ENCODE data around the gene MALSU1.
"Not testable (repeated sequence)": the region's sequence is repeated elsewhere in the genome, so short reads cannot be mapped to it uniquely, and the experiment has no call there.

Gene MALSU1

GRCh38 chr7:23291957-23292560, 7.1 kb upstream of the MALSU1 start:
- Histone ChIP-seq H3K9me3 (ENCODE audit: control insufficient read depth, low read length) (no peaks in the 10 kb centered on the region), H3K9ac (ENCODE audit: low read length) (no peak overlapping the region)

GRCh38 chr7:23292623-23293022, 6.5 kb upstream of the MALSU1 start:
- Histone ChIP-seq H3K9me3 (ENCODE audit: control insufficient read depth, low read length) (no peaks in the 10 kb centered on the region), H3K4me1 (ENCODE audit: control insufficient read depth, insufficient read depth, low read length) (peaks cover 3% of the 10 kb centered on the region), H3K36me3 (ENCODE audit: control insufficient read depth, insufficient read depth, low read length) (no peaks in the 10 kb centered on the region), H3K27me3 (ENCODE audit: control insufficient read depth, insufficient read depth, low read length) (no peaks in the 10 kb centered on the region), H3K4me3 (ENCODE audit: low read length) (no peak overlapping the region), H3K9ac (ENCODE audit: low read length) (no peak overlapping the region)

More at GRCh38 chr7:23291957-23292560, 7.1 kb upstream of the MALSU1 start:
- Histone ChIP-seq H3K4me3 (ENCODE audit: low read length) (no peak overlapping the region), H3K27me3 (ENCODE audit: control insufficient read depth, insufficient read depth, low read length) (no peaks in the 10 kb centered on the region), H3K36me3 (ENCODE audit: control insufficient read depth, insufficient read depth, low read length) (no peaks in the 10 kb centered on the region), H3K4me1 (ENCODE audit: control insufficient read depth, insufficient read depth, low read length) (peaks cover 3% of the 10 kb centered on the region)

- Histone ChIP-seq H3K4me1 (ENCODE audit: control insufficient read depth, insufficient read depth, low read length) (peaks cover 3% of the 10 kb centered on the region), H3K9me3 (ENCODE audit: control insufficient read depth, low read length) (no peaks in the 10 kb centered on the region), H3K27me3 (ENCODE audit: control insufficient read depth, insufficient read depth, low read length) (no peaks in the 10 kb centered on the region), H3K9ac (ENCODE audit: low read length) (no peak overlapping the region), H3K36me3 (ENCODE audit: control insufficient read depth, insufficient read depth, low read length) (no peaks in the 10 kb centered on the region), H3K4me3 (ENCODE audit: low read length) (no peak overlapping the region)
Measured at GRCh38 chr7:23293500-23294073, 5.6 kb upstream of the MALSU1 start.

GRCh38 chr7:23294549-23295400, 4.4 kb upstream of the MALSU1 start:
- Histone ChIP-seq H3K9ac (ENCODE audit: low read length) (no peak overlapping the region), H3K36me3 (ENCODE audit: control insufficient read depth, insufficient read depth, low read length) (no peaks in the 10 kb centered on the region), H3K9me3 (ENCODE audit: control insufficient read depth, low read length) (no peaks in the 10 kb centered on the region), H3K4me3 (ENCODE audit: low read length) (no peak overlapping the region), H3K27me3 (ENCODE audit: control insufficient read depth, insufficient read depth, low read length) (no peaks in the 10 kb centered on the region), H3K4me1 (ENCODE audit: control insufficient read depth, insufficient read depth, low read length) (peaks cover 5% of the 10 kb centered on the region)

GRCh38 chr7:23295401-23295697, 3.8 kb upstream of the MALSU1 start:
- no peak overlapping the region for H3K4me3 ChIP-seq (ENCODE audit: low read length)
- no peaks in the 10 kb centered on the region for H3K27me3 ChIP-seq (ENCODE audit: control insufficient read depth, insufficient read depth, low read length)
- H3K9me3 ChIP-seq (ENCODE audit: control insufficient read depth, low read length), result no peaks in the 10 kb centered on the region
- H3K36me3 ChIP-seq (ENCODE audit: control insufficient read depth, insufficient read depth, low read length), result no peaks in the 10 kb centered on the region
- H3K9ac ChIP-seq (ENCODE audit: low read length), result no peak overlapping the region
- peaks cover 11% of the 10 kb centered on the region for H3K4me1 ChIP-seq (ENCODE audit: control insufficient read depth, insufficient read depth, low read length)

- Histone ChIP-seq H3K27me3 (ENCODE audit: control insufficient read depth, insufficient read depth, low read length) (no peaks in the 10 kb centered on the region), H3K4me1 (ENCODE audit: control insufficient read depth, insufficient read depth, low read length) (peaks cover 16% of the 10 kb centered on the region), H3K36me3 (ENCODE audit: control insufficient read depth, insufficient read depth, low read length) (no peaks in the 10 kb centered on the region), H3K9ac (ENCODE audit: low read length) (no peak overlapping the region), H3K4me3 (ENCODE audit: low read length) (peak overlapping the region; percentile 78), H3K9me3 (ENCODE audit: control insufficient read depth, low read length) (no peaks in the 10 kb centered on the region)
Measured at GRCh38 chr7:23298141-23298881, 828 bp upstream of the MALSU1 start.

- no peaks in the 10 kb centered on the region for H3K27me3 ChIP-seq (ENCODE audit: control insufficient read depth, insufficient read depth, low read length)
- no peaks in the 10 kb centered on the region for H3K36me3 ChIP-seq (ENCODE audit: control insufficient read depth, insufficient read depth, low read length)
- H3K9ac ChIP-seq (ENCODE audit: low read length), result peak overlapping the region; percentile 91
- peak overlapping the region; percentile 78 for H3K4me3 ChIP-seq (ENCODE audit: low read length)
- no peaks in the 10 kb centered on the region for H3K9me3 ChIP-seq (ENCODE audit: control insufficient read depth, low read length)
- H3K4me1 ChIP-seq (ENCODE audit: control insufficient read depth, insufficient read depth, low read length), result peaks cover 12% of the 10 kb centered on the region
Measured at GRCh38 chr7:23299770-23300300, 696 bp downstream of the MALSU1 start.

- no peak overlapping the region for H3K9ac ChIP-seq (ENCODE audit: low read length)
- H3K36me3 ChIP-seq (ENCODE audit: control insufficient read depth, insufficient read depth, low read length), result no peaks in the 10 kb centered on the region
- H3K4me1 ChIP-seq (ENCODE audit: control insufficient read depth, insufficient read depth, low read length), result no peaks in the 10 kb centered on the region
- H3K4me3 ChIP-seq (ENCODE audit: low read length), result no peak overlapping the region
- H3K27me3 ChIP-seq (ENCODE audit: control insufficient read depth, insufficient read depth, low read length), result no peaks in the 10 kb centered on the region
- H3K9me3 ChIP-seq (ENCODE audit: control insufficient read depth, low read length), result no peaks in the 10 kb centered on the region
Measured at GRCh38 chr7:23306936-23307521, 7.9 kb downstream of the MALSU1 start.

GRCh38 chr7:23308754-23309153, 9.6 kb downstream of the MALSU1 start:
- no peaks in the 10 kb centered on the region for H3K4me1 ChIP-seq (ENCODE audit: control insufficient read depth, insufficient read depth, low read length)
- H3K9me3 ChIP-seq (ENCODE audit: control insufficient read depth, low read length), result no peaks in the 10 kb centered on the region
- H3K9ac ChIP-seq (ENCODE audit: low read length), result no peak overlapping the region
- no peak overlapping the region for H3K4me3 ChIP-seq (ENCODE audit: low read length)
- H3K36me3 ChIP-seq (ENCODE audit: control insufficient read depth, insufficient read depth, low read length), result no peaks in the 10 kb centered on the region
- H3K27me3 ChIP-seq (ENCODE audit: control insufficient read depth, insufficient read depth, low read length), result no peaks in the 10 kb centered on the region

GRCh38 chr7:23312141-23312540, 13.0 kb downstream of the MALSU1 start:
- not testable (repeated sequence) for H3K27me3 ChIP-seq (ENCODE audit: control insufficient read depth, insufficient read depth, low read length); H3K9me3 ChIP-seq (ENCODE audit: control insufficient read depth, low read length); H3K36me3 ChIP-seq (ENCODE audit: control insufficient read depth, insufficient read depth, low read length); H3K9ac ChIP-seq (ENCODE audit: low read length); H3K4me1 ChIP-seq (ENCODE audit: control insufficient read depth, insufficient read depth, low read length); H3K4me3 ChIP-seq (ENCODE audit: low read length)

- Histone ChIP-seq H3K36me3 (ENCODE audit: control insufficient read depth, insufficient read depth, low read length) (no peaks in the 10 kb centered on the region), H3K9me3 (ENCODE audit: control insufficient read depth, low read length) (no peaks in the 10 kb centered on the region), H3K27me3 (ENCODE audit: control insufficient read depth, insufficient read depth, low read length) (no peaks in the 10 kb centered on the region), H3K4me3 (ENCODE audit: low read length) (no peak overlapping the region), H3K9ac (ENCODE audit: low read length) (no peak overlapping the region), H3K4me1 (ENCODE audit: control insufficient read depth, insufficient read depth, low read length) (no peaks in the 10 kb centered on the region)
Measured at GRCh38 chr7:23315366-23315765, 16.2 kb downstream of the MALSU1 start.

Data from mucosa of stomach (tissue), 1 donor.